Stimulated activated CD4-positive, alpha-beta T cell treated with anti-CD3 and anti-CD28 coated beads, Interleukin-12 subunit alpha, Interleukin-12 subunit beta, amount 100 ng/mL, for 24 hours (primary cell): ENCODE measurements around the gene FOXE1.

Source experiments
- DNase-seq, 2 experiments: peaks; one replicate each; pipeline ENCODE4 v3.0.0-alpha.2; 2020; ENCODE audit warnings: low read depth in 2 of 2

FOXE1 gene

GRCh38 chr9:97853056-97853843 lies at the start of gene FOXE1:
Gene FOXE1, plus strand, starts transcription at chr9:97853226. Its CDS starts 689 bp downstream, at chr9:97853915.
- no peak for DNase-seq

GRCh38 chr9:97804059-97804365 lies 49.0 kb upstream of the FOXE1 start:
- no peak for DNase-seq

- no peak for DNase-seq
Observed at GRCh38 chr9:97806721-97807120, 46.3 kb upstream of the FOXE1 start.

- DNase-seq = no peak
Observed at GRCh38 chr9:97807681-97808080, 45.3 kb upstream of the FOXE1 start.

GRCh38 chr9:97808415-97808814 lies 44.6 kb upstream of the FOXE1 start:
- no peak for DNase-seq

- no peak for DNase-seq
Observed at GRCh38 chr9:97808972-97809371, 44.1 kb upstream of the FOXE1 start.

GRCh38 chr9:97809666-97810344 lies 43.2 kb upstream of the FOXE1 start:
- DNase-seq = no peak

GRCh38 chr9:97811533-97812246 lies 41.3 kb upstream of the FOXE1 start:
- no peak for DNase-seq

- DNase-seq = no peak
Observed at GRCh38 chr9:97812247-97812543, 40.8 kb upstream of the FOXE1 start.

GRCh38 chr9:97813072-97813471 lies 40.0 kb upstream of the FOXE1 start:
- DNase-seq = no peak

GRCh38 chr9:97819735-97820134 lies 33.3 kb upstream of the FOXE1 start:
- DNase-seq = no peak

GRCh38 chr9:97820373-97820772 lies 32.7 kb upstream of the FOXE1 start:
- DNase-seq = no peak

- DNase-seq = no peak
Observed at GRCh38 chr9:97830884-97831829, 21.9 kb upstream of the FOXE1 start.

- no peak for DNase-seq
Observed at GRCh38 chr9:97831843-97832636, 21.0 kb upstream of the FOXE1 start.

GRCh38 chr9:97840521-97840920 lies 12.5 kb upstream of the FOXE1 start:
- DNase-seq = no peak

GRCh38 chr9:97842960-97843359 lies 10.1 kb upstream of the FOXE1 start:
- DNase-seq = no peak

GRCh38 chr9:97845130-97845529 lies 7.9 kb upstream of the FOXE1 start:
- DNase-seq = no peak

GRCh38 chr9:97845763-97846162 lies 7.3 kb upstream of the FOXE1 start:
- no peak for DNase-seq

- no peak for DNase-seq
Observed at GRCh38 chr9:97846347-97846746, 6.7 kb upstream of the FOXE1 start.

- DNase-seq = no peak
Observed at GRCh38 chr9:97847474-97848214, 5.4 kb upstream of the FOXE1 start.

GRCh38 chr9:97848215-97848479 lies 4.9 kb upstream of the FOXE1 start:
- DNase-seq = no peak
